ENCODE results near the gene ADAMTSL1. TPM values are rescaled to one million over a fixed set of nuclear protein-coding genes. Genes with fewer than 3 reads are reported as not detected.

ADAMTSL1 gene
- total and polyA plus RNA-seq, 2 experiments from 2014 or later = 2.3 to 5.0 TPM

GRCh38 chr9:18748251-18748701 is 274.3 kb downstream of the ADAMTSL1 start:
- H3K9me3 Mint-ChIP-seq = no peaks in the 10 kb centered on the region
- no peaks in the 10 kb centered on the region for H4K20me1 ChIP-seq (replicated peaks; ENCODE audit: insufficient read depth)
- H3K36me3 ChIP-seq (ENCODE audit: insufficient read depth) = no peaks in the 10 kb centered on the region
- no peaks in the 10 kb centered on the region for H3K4me1 Mint-ChIP-seq
- H3K4me3 ChIP-seq = no peak overlapping the region
- H3K27me3 ChIP-seq (ENCODE audit: insufficient read depth) = no peaks in the 10 kb centered on the region
- no peaks in the 10 kb centered on the region for H3K79me2 ChIP-seq (replicated peaks; ENCODE audit: insufficient read depth)
- ATAC-seq (no peak), DNase-seq (ENCODE audit: low spot score) (no peak)
- TF ChIP-seq EZH2 (IDR thresholded peaks at IDR 0.05; ENCODE audit: low read depth, unreplicated experiment) (no peak), EZH2phosphoT487 (IDR thresholded peaks at IDR 0.05; ENCODE audit: unreplicated experiment) (no peak), JUNB (IDR thresholded peaks at IDR 0.05; ENCODE audit: unreplicated experiment) (no peak), ZNF331 (CRISPR knock-in tag; IDR thresholded peaks at IDR 0.05; ENCODE audit: low read depth) (no peak), STAT1 (IDR thresholded peaks at IDR 0.05; ENCODE audit: unreplicated experiment) (no peak), ZNF114 (CRISPR knock-in tag; IDR thresholded peaks at IDR 0.05) (no peak), POLR2AphosphoS5 (IDR thresholded peaks at IDR 0.05; ENCODE audit: low read depth) (no peak), CREB1 (CRISPR knock-in tag; IDR thresholded peaks at IDR 0.05; ENCODE audit: low read depth) (no peak), NANOG (IDR thresholded peaks at IDR 0.05; ENCODE audit: borderline replicate concordance) (no peak)
- TF ChIP-seq, protein P1, sequence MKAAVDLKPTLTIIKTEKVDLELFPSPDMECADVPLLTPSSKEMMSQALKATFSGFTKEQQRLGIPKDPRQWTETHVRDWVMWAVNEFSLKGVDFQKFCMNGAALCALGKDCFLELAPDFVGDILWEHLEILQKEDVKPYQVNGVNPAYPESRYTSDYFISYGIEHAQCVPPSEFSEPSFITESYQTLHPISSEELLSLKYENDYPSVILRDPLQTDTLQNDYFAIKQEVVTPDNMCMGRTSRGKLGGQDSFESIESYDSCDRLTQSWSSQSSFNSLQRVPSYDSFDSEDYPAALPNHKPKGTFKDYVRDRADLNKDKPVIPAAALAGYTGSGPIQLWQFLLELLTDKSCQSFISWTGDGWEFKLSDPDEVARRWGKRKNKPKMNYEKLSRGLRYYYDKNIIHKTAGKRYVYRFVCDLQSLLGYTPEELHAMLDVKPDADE (IDR thresholded peaks at IDR 0.05) = no peak
- TF ChIP-seq, protein P2, sequence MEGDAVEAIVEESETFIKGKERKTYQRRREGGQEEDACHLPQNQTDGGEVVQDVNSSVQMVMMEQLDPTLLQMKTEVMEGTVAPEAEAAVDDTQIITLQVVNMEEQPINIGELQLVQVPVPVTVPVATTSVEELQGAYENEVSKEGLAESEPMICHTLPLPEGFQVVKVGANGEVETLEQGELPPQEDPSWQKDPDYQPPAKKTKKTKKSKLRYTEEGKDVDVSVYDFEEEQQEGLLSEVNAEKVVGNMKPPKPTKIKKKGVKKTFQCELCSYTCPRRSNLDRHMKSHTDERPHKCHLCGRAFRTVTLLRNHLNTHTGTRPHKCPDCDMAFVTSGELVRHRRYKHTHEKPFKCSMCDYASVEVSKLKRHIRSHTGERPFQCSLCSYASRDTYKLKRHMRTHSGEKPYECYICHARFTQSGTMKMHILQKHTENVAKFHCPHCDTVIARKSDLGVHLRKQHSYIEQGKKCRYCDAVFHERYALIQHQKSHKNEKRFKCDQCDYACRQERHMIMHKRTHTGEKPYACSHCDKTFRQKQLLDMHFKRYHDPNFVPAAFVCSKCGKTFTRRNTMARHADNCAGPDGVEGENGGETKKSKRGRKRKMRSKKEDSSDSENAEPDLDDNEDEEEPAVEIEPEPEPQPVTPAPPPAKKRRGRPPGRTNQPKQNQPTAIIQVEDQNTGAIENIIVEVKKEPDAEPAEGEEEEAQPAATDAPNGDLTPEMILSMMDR (conservative IDR thresholded peaks at IDR 0.05; ENCODE audit: low read depth in 2 of 2) = no peak
- TF ChIP-seq, protein P3, sequence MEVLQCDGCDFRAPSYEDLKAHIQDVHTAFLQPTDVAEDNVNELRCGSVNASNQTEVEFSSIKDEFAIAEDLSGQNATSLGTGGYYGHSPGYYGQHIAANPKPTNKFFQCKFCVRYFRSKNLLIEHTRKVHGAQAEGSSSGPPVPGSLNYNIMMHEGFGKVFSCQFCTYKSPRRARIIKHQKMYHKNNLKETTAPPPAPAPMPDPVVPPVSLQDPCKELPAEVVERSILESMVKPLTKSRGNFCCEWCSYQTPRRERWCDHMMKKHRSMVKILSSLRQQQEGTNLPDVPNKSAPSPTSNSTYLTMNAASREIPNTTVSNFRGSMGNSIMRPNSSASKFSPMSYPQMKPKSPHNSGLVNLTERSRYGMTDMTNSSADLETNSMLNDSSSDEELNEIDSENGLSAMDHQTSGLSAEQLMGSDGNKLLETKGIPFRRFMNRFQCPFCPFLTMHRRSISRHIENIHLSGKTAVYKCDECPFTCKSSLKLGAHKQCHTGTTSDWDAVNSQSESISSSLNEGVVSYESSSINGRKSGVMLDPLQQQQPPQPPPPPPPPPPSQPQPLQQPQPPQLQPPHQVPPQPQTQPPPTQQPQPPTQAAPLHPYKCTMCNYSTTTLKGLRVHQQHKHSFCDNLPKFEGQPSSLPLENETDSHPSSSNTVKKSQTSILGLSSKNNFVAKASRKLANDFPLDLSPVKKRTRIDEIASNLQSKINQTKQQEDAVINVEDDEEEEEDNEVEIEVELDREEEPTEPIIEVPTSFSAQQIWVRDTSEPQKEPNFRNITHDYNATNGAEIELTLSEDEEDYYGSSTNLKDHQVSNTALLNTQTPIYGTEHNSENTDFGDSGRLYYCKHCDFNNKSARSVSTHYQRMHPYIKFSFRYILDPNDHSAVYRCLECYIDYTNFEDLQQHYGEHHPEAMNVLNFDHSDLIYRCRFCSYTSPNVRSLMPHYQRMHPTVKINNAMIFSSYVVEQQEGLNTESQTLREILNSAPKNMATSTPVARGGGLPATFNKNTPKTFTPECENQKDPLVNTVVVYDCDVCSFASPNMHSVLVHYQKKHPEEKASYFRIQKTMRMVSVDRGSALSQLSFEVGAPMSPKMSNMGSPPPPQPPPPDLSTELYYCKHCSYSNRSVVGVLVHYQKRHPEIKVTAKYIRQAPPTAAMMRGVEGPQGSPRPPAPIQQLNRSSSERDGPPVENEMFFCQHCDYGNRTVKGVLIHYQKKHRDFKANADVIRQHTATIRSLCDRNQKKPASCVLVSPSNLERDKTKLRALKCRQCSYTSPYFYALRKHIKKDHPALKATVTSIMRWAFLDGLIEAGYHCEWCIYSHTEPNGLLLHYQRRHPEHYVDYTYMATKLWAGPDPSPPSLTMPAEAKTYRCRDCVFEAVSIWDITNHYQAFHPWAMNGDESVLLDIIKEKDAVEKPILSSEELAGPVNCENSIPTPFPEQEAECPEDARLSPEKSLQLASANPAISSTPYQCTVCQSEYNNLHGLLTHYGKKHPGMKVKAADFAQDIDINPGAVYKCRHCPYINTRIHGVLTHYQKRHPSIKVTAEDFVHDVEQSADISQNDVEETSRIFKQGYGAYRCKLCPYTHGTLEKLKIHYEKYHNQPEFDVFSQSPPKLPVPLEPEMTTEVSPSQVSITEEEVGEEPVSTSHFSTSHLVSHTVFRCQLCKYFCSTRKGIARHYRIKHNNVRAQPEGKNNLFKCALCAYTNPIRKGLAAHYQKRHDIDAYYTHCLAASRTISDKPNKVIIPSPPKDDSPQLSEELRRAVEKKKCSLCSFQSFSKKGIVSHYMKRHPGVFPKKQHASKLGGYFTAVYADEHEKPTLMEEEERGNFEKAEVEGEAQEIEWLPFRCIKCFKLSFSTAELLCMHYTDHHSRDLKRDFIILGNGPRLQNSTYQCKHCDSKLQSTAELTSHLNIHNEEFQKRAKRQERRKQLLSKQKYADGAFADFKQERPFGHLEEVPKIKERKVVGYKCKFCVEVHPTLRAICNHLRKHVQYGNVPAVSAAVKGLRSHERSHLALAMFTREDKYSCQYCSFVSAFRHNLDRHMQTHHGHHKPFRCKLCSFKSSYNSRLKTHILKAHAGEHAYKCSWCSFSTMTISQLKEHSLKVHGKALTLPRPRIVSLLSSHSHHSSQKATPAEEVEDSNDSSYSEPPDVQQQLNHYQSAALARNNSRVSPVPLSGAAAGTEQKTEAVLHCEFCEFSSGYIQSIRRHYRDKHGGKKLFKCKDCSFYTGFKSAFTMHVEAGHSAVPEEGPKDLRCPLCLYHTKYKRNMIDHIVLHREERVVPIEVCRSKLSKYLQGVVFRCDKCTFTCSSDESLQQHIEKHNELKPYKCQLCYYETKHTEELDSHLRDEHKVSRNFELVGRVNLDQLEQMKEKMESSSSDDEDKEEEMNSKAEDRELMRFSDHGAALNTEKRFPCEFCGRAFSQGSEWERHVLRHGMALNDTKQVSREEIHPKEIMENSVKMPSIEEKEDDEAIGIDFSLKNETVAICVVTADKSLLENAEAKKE (CRISPR knock-in tag; IDR thresholded peaks at IDR 0.05) = no peak
- TF ChIP-seq, protein P4, sequence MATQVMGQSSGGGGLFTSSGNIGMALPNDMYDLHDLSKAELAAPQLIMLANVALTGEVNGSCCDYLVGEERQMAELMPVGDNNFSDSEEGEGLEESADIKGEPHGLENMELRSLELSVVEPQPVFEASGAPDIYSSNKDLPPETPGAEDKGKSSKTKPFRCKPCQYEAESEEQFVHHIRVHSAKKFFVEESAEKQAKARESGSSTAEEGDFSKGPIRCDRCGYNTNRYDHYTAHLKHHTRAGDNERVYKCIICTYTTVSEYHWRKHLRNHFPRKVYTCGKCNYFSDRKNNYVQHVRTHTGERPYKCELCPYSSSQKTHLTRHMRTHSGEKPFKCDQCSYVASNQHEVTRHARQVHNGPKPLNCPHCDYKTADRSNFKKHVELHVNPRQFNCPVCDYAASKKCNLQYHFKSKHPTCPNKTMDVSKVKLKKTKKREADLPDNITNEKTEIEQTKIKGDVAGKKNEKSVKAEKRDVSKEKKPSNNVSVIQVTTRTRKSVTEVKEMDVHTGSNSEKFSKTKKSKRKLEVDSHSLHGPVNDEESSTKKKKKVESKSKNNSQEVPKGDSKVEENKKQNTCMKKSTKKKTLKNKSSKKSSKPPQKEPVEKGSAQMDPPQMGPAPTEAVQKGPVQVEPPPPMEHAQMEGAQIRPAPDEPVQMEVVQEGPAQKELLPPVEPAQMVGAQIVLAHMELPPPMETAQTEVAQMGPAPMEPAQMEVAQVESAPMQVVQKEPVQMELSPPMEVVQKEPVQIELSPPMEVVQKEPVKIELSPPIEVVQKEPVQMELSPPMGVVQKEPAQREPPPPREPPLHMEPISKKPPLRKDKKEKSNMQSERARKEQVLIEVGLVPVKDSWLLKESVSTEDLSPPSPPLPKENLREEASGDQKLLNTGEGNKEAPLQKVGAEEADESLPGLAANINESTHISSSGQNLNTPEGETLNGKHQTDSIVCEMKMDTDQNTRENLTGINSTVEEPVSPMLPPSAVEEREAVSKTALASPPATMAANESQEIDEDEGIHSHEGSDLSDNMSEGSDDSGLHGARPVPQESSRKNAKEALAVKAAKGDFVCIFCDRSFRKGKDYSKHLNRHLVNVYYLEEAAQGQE (IDR thresholded peaks at IDR 0.05; ENCODE audit: unreplicated experiment) = no peak
- H3F3A ChIP-seq (replicated peaks; ENCODE audit: low read depth) = no peaks in the 10 kb centered on the region
- H3K27ac Mint-ChIP-seq = no peak overlapping the region
- no peaks in the 10 kb centered on the region for H3K27me3 Mint-ChIP-seq (ENCODE audit: insufficient read depth, low read depth, poor library complexity)
- H3K9me2 ChIP-seq (ENCODE audit: insufficient read depth) = 0 out of 2 replicates have a peak, but pooled peaks cover 4% of the 10 kb centered on the region
- no peak overlapping the region for H2AFZ ChIP-seq
- no peaks in the 10 kb centered on the region for H3K36me3 Mint-ChIP-seq (ENCODE audit: low read depth)
- no peak overlapping the region for H3K4me3 Mint-ChIP-seq
- no peak overlapping the region for H3K27ac ChIP-seq (ENCODE audit: low read depth)
- H3K4me2 ChIP-seq = no peak overlapping the region
- no peaks in the 10 kb centered on the region for H3K4me1 ChIP-seq (ENCODE audit: insufficient read depth)
